Pancreas (tissue), 10 donors: ENCODE measurements around the gene ARHGAP10. TPM values are rescaled to one million over a fixed set of nuclear protein-coding genes. Genes with fewer than 3 reads are reported as not detected.

Source experiments
- ATAC-seq, 4 donors: fragments of 200-7000 bp; cut with Tn5 transposase; one replicate each; pipeline versions ENCODE4 v1.8.0 to v1.9.1; 2020; ENCODE audit warnings: mild to moderate bottlenecking in 4 of 4, moderate library complexity in 4 of 4
- DNase-seq, 6 donors: peaks; one replicate each; pipeline ENCODE4 v3.0.0-alpha.2; 2020
- FAIRE-seq: peaks from 2 replicates; lab custom pipeline; 2012; peaks lifted over from hg19 to GRCh38; lab: Jason Lieb, UNC
- H3K27ac ChIP-seq, 4 donors: fragments of 200-600 bp; sonication (generic); 1 replicate in 3 of 4; 2 replicates in 1 of 4; pipeline versions ENCODE4 v1.5.0 to v1.8.0; 2020
- H3K27me3 ChIP-seq, 4 donors: fragments of 200-600 bp; one replicate each; pipeline ENCODE4 v1.8.0; 2021
- H3K36me3 ChIP-seq, 3 donors: fragments of 200-600 bp; sonication (generic) in 1 of 3; one replicate each; pipeline versions ENCODE4 v1.5.0 to v1.8.0; 2020 to 2021
- H3K4me1 ChIP-seq, 3 donors: fragments of 200-600 bp; one replicate each; pipeline ENCODE4 v1.8.0; 2021
- H3K4me3 ChIP-seq, 4 donors: fragments of 200-600 bp; sonication (generic) in 2 of 4; one replicate each; pipeline versions ENCODE4 v1.5.0 to v1.8.0; 2020 to 2021
- H3K9me3 ChIP-seq, 4 donors: fragments of 200-600 bp; one replicate each; pipeline ENCODE4 v1.8.0; 2021
- CTCF ChIP-seq, 4 donors: fragments of 200-600 bp; sonication (generic) in 3 of 4; IDR thresholded peaks; one replicate each; pipeline versions ENCODE4 v1.5.0 to v1.8.0; 2021; ENCODE audit warnings: antibody characterized with exemption in 4 of 4
- WGBS, 2 donors: extraction: QIAGEN DNeasy Blood & Tissue Kit; methylation state at CpG; one replicate each; pipeline ENCODE4 v1.1.7; 2013; 5-methylcytosine and 5-hydroxymethylcytosine counted together
- intact Hi-C, 3 donors: fragments of 100-400 bp; cut with DNase I; formaldehyde crosslinking; loops; one replicate each; pipeline versions ENCODE4 v1.11.1 to v1.14.2; 2022
- polyA plus RNA-seq, 2 donors: library from polyadenylated mRNA; stranded (reverse); fragments of 200-250 nt; gene quantifications; one replicate each; pipeline ENCODE4 v1.2.3, GENCODE V29; 2013
- total RNA-seq, 6 donors: library from RNA; stranded (reverse); fragmentation: NEBNext Ultra II Directional in 4 of 6; extraction: Animal tissue kit (Norgen Biotek cat#: 25700) in 4 of 6; gene quantifications; one replicate each; pipeline versions ENCODE4 v1.2.1 to v1.2.4, GENCODE V29; 2021 to 2023
- donor health status: healthy with polysubstance abuse.
- donor health status: DM: no; HTN: no; CAD: no; lungs with moderate emphysema.
- donor health status: DM: no; HTN: no; CAD: no.
- donor health status: control.
- donor health status: control.
- donor health status: Bipolar disorder and iron deficiency.
- donor health status: DM: yes; HTN: yes; CAD: no.
- donor health status: DM: no; HTN: no; CAD: no.
- donor health status: DM: no; HTN: no; CAD: no.
- donor health status: DM: yes; HTN: yes; CAD: no.

ARHGAP10 gene
- total and polyA plus RNA-seq, 8 donors: 6.3 to 14.8 (median 8.7) TPM

DNA sequence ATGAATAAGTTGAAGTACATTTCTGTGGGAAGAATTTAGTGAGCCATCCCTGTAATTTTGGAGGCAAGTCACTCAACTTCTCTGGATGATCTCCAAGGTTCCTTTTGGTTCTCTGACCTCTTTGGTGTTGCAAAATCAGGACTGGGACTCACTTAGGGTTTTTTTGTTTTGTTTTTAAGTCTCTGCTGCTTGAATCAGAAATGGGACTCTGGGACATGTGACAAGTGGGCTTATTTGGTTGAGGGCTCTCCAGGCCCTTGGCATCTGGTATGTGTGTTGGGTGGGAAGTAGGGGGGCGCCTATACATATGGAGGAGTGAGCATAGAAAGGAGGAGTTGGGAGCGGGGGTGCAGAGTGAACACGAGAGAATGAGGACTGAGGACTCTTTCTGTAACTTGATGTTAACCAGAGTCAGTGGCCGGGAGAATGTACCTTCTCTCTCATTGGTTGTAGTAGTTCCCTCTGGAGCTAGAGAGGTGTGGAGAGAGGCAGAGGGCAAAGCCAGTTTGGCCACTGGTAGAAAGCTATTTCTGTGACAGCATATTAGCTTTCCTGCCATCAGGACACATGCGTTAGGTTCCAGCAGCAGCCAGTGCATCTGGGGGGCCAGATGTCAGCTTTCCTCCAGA, 1.9 kb downstream of the ARHGAP10 start:
- FAIRE-seq (no peak), DNase-seq (peak in 1 of 6 donors; percentile 22), ATAC-seq (peak in 1 of 4 donors; percentile 4)
- Histone ChIP-seq H3K27ac (no peak overlapping the region), H3K27me3 (no peaks in the 10 kb centered on the region), H3K4me1 (peaks cover 5 to 21% (median 7%) of the 10 kb centered on the region in 3 donors), H3K36me3 (no peaks in the 10 kb centered on the region), H3K9me3 (no peaks in the 10 kb centered on the region), H3K4me3 (peak overlapping the region in 2 of 4 donors; percentile 68 to 84)
- TF ChIP-seq CTCF (IDR thresholded peaks at IDR 0.05): no peak
- 39 to 47% methylated on average over 5 of the region's 5 CpGs for WGBS, 2 donors
- intact Hi-C loops: no loop called here

GRCh38 chr4:147734496-147734895, 2.6 kb downstream of the ARHGAP10 start:
- DNase-seq (no peak), ATAC-seq (no peak), FAIRE-seq (no peak)
- Histone ChIP-seq H3K4me3 (peak overlapping the region in 1 of 4 donors; percentile 68), H3K27me3 (no peaks in the 10 kb centered on the region), H3K27ac (no peak overlapping the region), H3K36me3 (no peaks in the 10 kb centered on the region), H3K9me3 (no peaks in the 10 kb centered on the region), H3K4me1 (peaks cover 5 to 21% (median 7%) of the 10 kb centered on the region in 3 donors)
- WGBS, 2 donors: 50 to 53% methylated on average over 3 of the region's 3 CpGs
- intact Hi-C loops: no loop called here
- TF ChIP-seq CTCF (IDR thresholded peaks at IDR 0.05): no peak

GRCh38 chr4:147735413-147736301, 3.8 kb downstream of the ARHGAP10 start:
- peaks cover 5 to 21% (median 7%) of the 10 kb centered on the region in 3 donors for H3K4me1 ChIP-seq
- WGBS, 2 donors: 83 to 86% methylated on average over 6 of the region's 6 CpGs
- H3K4me3 ChIP-seq: no peak overlapping the region
- no peaks in the 10 kb centered on the region for H3K9me3 ChIP-seq
- ATAC-seq (no peak), DNase-seq (no peak), FAIRE-seq (no peak)
- H3K27ac ChIP-seq: no peak overlapping the region
- H3K36me3 ChIP-seq: no peaks in the 10 kb centered on the region
- TF ChIP-seq CTCF (IDR thresholded peaks at IDR 0.05): no peak
- intact Hi-C loops: no loop called here
- H3K27me3 ChIP-seq: no peaks in the 10 kb centered on the region

GRCh38 chr4:147736458-147736857, 4.6 kb downstream of the ARHGAP10 start:
- H3K9me3 ChIP-seq: no peaks in the 10 kb centered on the region
- no peaks in the 10 kb centered on the region for H3K36me3 ChIP-seq
- WGBS, 2 donors: 84 to 88% methylated on average over 3 of the region's 3 CpGs
- H3K27me3 ChIP-seq: no peaks in the 10 kb centered on the region
- peaks cover 5 to 21% (median 7%) of the 10 kb centered on the region in 3 donors for H3K4me1 ChIP-seq
- no peak for DNase-seq
- ATAC-seq: no peak
- no peak overlapping the region for H3K27ac ChIP-seq
- TF ChIP-seq CTCF (IDR thresholded peaks at IDR 0.05): no peak
- H3K4me3 ChIP-seq: no peak overlapping the region
- intact Hi-C loops: no loop called here
- FAIRE-seq: no peak
